ENCODE data around the gene STKLD1. TPM values are rescaled to one million over a fixed set of nuclear protein-coding genes. Genes with fewer than 3 reads are reported as not detected.
"Not testable (repeated sequence)": the region's sequence is repeated elsewhere in the genome, so short reads cannot be mapped to it uniquely, and the experiment has no call there.

Gene STKLD1
- total and polyA plus RNA-seq, 9 of the 15 experiments (the other 6 are each of a cell fraction or from before 2014, with no cell fraction given), result 0.10 to 0.65 (median 0.33) TPM; not detected in 2

DNA sequence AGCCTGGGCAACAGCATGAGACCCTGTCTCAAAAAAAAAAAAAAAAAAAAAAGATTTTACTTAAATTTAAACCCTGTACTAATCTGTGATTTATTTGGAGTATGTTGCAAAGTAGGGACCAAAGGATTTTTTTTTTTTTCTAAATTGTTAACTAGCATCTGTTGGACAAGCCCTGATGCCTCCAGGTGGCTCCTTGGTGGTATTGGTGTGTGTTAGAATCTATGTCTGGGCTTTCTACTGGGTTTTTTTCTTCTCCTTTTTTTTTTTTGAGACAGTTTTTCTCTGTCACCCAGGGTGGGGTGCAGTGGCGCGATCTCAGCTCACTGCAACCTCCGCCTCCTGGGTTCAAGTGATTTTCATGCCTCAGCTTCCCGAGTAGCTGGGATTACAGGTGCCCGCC is 75.7 kb downstream of the STKLD1 start:
- in situ Hi-C loops (cut with MboI); DNase-seq (ENCODE audit: extremely low read depth in 1 of 4, low spot score in 3 of 4); FAIRE-seq; H3K79me2 ChIP-seq (ENCODE audit: control insufficient read depth, insufficient read depth, low read length); POLR2A ChIA-PET; H3K27ac ChIP-seq (ENCODE audit: extremely low read depth, low read depth, low read length); H3K4me2 ChIP-seq (ENCODE audit: insufficient read depth, low read length); H3K9ac ChIP-seq (ENCODE audit: insufficient read depth in 1 of 2, low read depth in 2 of 2, low read length in 2 of 2); H3K9me3 ChIP-seq (replicated peaks; ENCODE audit: control insufficient read depth, insufficient read depth, low read depth, low read length); CTCF ChIA-PET (ENCODE audit: low intra/inter-chr PET ratio); BruUV-seq (replicated peaks); H3K36me3 ChIP-seq (ENCODE audit: control insufficient read depth, insufficient read depth, low read length); H3K9me1 ChIP-seq (ENCODE audit: control insufficient read depth, insufficient read depth, low read length); H3K4me3 ChIP-seq; ATAC-seq; intact Hi-C loops (cut with micrococcal nuclease); H2AFZ ChIP-seq (ENCODE audit: low read depth, low read length): not testable (repeated sequence)
- Histone ChIP-seq H3K27me3 (ENCODE audit: control insufficient read depth in 2 of 2, insufficient read depth in 2 of 2, low read length in 2 of 2) (peaks cover 18 to 63% of the 10 kb centered on the region in 2 experiments; a peak in 4 of 5 replicates), H4K20me1 (replicated peaks; ENCODE audit: control insufficient read depth, insufficient read depth, low read length) (peaks cover 11% of the 10 kb centered on the region; the same call in 1 of the 2 replicates), H3K4me1 (replicated peaks in 1 of 2; ENCODE audit: control insufficient read depth in 2 of 2, insufficient read depth in 2 of 2, low read length in 2 of 2) (peaks cover 0 to 25% of the 10 kb centered on the region in 2 experiments; a peak in 2 of 5 replicates)
- WGBS (ENCODE audit: insufficient coverage, low coverage, missing lambda C conversion rate), result 0% methylated on average over 5 of the region's 5 CpGs

DNA sequence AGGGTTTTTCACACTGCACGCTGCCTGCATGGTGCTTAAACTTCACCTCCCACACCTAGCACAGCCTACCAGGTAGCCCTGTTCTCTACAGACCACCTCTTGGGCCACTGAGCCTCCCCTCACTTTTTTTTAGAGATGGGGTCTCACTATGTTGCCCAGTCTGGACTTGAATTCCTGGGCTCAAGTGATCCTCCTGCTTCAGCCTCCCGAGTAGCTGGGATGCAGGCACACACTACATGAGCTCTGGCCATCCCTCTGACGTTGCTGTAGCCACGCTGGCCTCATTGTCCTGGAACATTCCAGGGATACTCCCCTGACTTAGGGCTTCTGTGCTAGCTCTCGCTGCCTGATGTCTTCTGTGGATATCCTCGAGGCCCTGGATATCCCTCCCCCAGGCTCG is 76.4 kb downstream of the STKLD1 start:
- in situ Hi-C loops (cut with MboI) (no loop called here), intact Hi-C loops (cut with micrococcal nuclease) (no loop called here)
- Histone ChIP-seq H3K4me2 (ENCODE audit: insufficient read depth, low read length) (no peak overlapping the region), H2AFZ (ENCODE audit: low read depth, low read length) (no peak overlapping the region), H3K9ac (ENCODE audit: insufficient read depth in 1 of 2, low read depth in 2 of 2, low read length in 2 of 2) (no peak overlapping the region), H3K9me1 (ENCODE audit: control insufficient read depth, insufficient read depth, low read length) (peaks cover 7% of the 10 kb centered on the region), H3K27ac (ENCODE audit: extremely low read depth, low read depth, low read length) (no peak overlapping the region), H3K4me3 (no peak overlapping the region), H3K4me1 (replicated peaks in 1 of 2; ENCODE audit: control insufficient read depth in 2 of 2, insufficient read depth in 2 of 2, low read length in 2 of 2) (peaks cover 0 to 31% of the 10 kb centered on the region in 2 experiments; a peak in 2 of 5 replicates), H3K36me3 (ENCODE audit: control insufficient read depth, insufficient read depth, low read length) (no peaks in the 10 kb centered on the region), H4K20me1 (replicated peaks; ENCODE audit: control insufficient read depth, insufficient read depth, low read length) (peaks cover 11% of the 10 kb centered on the region; the same call in 1 of the 2 replicates), H3K27me3 (ENCODE audit: control insufficient read depth in 2 of 2, insufficient read depth in 2 of 2, low read length in 2 of 2) (peaks cover 22 to 70% of the 10 kb centered on the region in 2 experiments; a peak in 4 of 5 replicates), H3K9me3 (replicated peaks; ENCODE audit: control insufficient read depth, insufficient read depth, low read depth, low read length) (no peaks in the 10 kb centered on the region), H3K79me2 (ENCODE audit: control insufficient read depth, insufficient read depth, low read length) (no peaks in the 10 kb centered on the region)
- no TSS peak for BruUV-seq (replicated peaks)
- ATAC-seq, result no peak
- TF ChIP-seq ZNF121 (CRISPR knock-in tag; conservative IDR thresholded peaks at IDR 0.05) (peak; percentile 92), SIN3A (IDR thresholded peaks at IDR 0.05; ENCODE audit: borderline replicate concordance in 2 of 2, control insufficient read depth in 1 of 2, low read depth in 2 of 2, low read length in 2 of 2) (no peak)
- WGBS (ENCODE audit: insufficient coverage, low coverage, missing lambda C conversion rate), result 2% methylated on average over 7 of the region's 7 CpGs
- ChIA-PET POLR2A (no interaction called here), CTCF (ENCODE audit: low intra/inter-chr PET ratio) (no interaction called here)
- no peak for DNase-seq (ENCODE audit: extremely low read depth in 1 of 4, low spot score in 3 of 4)
- no peak for FAIRE-seq

All from K562 (cell line).